ENCODE measurements around the gene POLD4.

The POLD4 gene

DNA sequence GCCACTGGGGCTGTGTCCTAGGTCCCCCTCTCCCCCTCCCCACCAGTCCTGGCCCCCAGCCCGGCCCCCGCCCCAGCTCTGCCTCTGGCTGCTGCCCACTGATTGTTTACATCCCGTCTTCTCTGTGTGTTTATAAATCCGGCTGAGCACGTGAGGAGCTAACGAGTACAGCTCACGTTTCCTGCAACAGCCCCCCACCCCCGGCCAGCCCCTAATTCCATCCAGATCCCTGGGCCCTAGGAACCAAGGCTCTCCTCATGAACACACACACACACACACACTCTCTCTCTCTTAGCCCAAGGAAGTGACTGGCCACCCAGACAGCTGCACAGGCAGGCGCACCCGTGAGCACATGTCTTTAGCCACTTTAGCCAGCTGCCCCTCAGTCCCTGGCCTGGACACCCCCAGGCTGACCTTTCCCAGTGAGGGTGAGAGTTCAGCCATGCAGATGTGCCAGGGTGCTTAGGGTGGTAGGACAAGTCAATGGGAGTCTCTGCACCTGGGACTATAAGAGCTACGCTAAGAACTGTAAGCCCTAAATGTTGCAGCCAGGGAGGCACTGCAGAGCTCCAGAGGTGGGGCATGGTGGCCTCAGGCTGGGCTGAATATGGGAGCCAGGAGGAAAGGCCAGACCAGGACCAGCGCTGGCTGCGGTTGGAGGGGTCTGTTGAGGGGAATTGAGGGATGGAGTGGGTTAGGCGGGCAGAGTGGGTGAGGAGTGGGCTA is 17.2 kb upstream of the POLD4 start:
- no peak for DNase-seq

DNA sequence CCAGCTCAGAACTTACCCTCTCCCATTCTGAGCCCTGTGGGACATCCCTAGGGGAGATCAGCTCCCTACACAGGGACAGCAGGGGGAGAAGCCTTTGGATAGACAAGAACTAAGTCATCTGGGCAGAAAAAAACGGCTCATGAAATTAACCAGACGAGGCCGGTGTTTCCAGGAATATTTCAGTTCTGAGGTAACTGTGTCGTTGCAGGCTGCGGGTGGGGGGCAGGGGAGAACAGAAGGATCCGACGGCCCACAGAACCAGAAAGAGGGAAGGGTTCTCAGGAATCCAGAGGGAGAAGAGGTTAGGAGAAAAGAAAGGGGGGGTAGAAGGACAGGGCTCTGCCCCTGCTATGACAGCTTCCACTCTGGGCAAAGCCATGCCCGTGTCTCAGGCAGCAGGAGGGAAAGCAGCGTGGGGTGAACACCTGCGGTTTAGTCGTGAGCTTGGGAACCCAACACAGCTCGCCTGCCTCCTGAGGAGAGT is 16.5 kb upstream of the POLD4 start:
- DNase-seq, result no peak

DNA sequence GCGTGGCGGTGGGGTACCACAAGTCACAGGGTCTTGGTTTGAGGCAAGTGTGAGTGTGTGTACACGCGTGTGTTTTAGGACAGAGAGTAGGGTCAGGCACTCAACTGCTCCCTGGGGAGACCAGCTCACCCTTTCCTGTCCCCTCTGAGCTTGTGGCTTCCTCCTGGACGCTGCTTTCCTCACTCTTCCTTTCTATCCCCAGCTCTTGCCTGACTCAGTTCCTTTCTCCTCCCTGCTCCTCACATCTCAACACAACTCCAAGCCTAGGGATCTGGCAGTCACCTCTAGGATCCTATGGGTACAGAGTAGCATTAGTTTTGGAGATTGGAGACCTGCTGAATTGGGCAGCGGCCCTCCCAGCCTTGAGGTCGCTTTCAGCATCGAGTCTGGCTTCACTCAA is 15.9 kb upstream of the POLD4 start:
- DNase-seq, result no peak

DNA sequence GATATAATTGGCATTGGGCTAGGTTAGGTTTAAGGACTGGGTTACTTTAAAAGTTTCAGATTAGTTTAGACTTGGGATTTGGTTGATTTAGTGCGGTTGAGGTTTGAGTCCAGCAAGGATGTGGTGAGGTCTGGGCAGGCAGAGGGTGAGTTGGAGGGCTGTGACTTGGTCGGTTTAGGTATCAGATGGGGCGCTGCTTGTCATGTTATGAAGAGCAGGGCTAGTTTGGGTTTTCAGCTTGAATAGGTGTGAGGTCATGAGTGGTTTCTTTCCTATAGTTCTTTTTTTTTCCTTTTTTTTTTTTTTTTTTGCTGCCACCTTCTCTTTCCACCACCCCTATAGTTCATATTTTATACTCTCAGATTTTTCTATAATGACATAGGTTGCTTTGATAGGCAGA is 15.3 kb upstream of the POLD4 start:
- DNase-seq, result no peak

DNA sequence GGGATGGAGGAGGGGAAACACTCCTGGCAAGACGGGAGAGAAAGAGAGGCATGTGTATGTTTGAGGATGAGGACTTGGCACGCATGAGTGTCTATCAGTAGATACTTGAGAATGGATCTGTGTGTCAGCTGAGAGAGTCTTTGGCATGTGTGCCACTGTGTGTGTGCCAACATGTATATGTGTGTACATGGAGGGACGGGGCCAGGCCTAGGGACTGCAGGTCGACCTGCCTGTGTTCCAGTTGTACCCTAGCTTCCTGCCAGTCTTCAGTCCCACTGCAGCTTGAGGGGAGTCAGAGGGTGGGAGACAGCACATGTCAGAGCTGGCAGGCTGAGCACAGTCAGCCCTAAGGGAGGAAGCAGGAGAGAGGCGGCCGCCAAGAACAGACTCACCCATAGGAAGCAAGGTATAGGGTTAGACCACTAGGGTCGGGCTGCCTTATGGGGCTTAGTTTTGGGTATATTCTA is 14.4 kb upstream of the POLD4 start:
- no peak for DNase-seq

DNA sequence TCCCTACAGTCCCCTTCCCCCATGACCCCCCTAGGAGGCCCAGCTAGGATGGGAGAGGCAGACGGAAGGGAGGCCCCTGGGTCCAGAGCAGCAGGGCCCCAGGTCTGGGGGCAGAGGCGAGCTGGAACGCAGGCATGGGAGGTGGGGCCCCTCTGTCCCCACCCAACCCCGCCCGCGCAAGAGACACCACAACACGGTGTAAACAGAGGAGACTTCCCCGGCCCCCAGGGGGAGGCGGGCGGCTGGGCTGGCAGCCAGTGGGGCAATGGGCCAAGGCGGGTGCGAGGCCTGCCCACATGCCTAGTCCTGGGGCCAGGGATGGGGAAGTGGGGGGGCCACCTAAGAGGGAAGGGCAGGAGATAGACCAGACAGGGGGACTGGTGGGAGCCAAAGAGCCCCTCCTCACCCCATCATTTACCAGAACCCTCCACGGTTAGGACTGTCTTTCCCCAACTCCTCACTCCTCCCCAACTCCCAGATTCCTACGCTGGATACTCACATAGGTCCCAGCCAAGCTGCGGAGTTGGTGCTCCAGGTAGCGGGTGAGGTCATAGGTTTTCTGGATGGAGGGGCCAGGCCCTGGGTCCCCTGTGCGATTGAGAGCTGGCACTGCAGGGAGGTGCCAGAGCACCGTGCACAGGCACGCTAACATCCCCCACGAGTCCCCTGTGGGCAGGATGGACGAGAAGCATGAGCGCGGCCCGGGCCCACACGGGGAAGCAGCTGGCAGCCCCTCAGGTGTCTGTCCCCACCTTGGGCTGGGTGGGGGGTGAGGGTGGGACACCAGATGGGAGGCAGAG is 13.8 kb upstream of the POLD4 start:
- no peak for DNase-seq

DNA sequence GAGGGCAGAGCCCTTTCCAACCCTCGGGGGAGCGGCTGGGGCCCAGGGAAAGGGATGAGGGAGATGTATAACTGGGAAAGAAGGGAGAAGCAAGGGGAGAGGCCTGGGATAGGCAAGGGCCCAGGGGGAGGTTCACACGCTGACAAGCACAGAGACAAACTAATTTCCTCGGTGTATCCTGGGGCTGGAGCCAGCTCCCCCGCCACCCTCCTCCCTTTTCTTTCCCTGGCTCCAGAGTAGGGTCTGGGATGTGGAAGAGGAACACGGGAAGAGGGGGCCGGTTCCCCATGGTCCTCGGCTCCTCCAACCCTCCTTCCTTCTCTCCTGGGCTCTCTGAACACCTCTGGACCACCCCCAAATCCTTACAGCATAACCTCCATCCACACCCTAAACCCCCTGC is 13.2 kb upstream of the POLD4 start:
- DNase-seq, result no peak

DNA sequence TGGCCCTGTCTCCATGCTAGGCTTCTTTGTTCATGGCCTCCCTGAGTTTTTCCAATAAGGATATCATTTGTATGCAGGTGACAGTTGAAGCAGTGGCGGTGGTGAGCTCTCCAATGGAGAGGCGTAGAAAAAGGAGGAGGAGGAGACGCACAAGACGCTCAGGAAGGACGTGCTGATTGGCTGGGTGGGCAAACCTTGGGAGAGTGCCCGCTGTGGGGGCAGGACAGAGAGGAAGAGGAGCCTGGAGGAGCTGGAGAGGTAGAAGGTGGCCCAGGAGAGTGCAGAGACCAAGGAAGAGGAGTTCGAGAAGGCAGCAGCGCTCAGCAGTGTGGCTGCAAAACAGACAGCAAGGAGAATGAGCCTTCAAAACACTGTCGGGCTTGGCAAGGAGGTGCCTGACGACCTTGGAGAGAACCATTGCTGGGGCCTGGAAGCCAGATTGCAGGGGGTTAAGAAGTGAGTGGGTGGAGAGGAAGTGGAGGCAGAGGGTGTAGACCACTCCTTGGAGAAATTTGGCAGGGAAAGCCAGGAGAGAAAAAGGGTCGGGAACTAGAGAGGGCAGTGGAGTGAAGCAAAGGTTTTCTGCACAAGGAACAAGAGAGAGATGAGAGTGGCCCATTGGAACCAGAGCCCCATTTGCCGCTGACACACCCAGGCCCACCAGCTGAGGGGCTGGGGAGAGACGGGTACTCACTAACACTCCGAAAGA is 12.5 kb upstream of the POLD4 start:
- DNase-seq, result no peak

DNA sequence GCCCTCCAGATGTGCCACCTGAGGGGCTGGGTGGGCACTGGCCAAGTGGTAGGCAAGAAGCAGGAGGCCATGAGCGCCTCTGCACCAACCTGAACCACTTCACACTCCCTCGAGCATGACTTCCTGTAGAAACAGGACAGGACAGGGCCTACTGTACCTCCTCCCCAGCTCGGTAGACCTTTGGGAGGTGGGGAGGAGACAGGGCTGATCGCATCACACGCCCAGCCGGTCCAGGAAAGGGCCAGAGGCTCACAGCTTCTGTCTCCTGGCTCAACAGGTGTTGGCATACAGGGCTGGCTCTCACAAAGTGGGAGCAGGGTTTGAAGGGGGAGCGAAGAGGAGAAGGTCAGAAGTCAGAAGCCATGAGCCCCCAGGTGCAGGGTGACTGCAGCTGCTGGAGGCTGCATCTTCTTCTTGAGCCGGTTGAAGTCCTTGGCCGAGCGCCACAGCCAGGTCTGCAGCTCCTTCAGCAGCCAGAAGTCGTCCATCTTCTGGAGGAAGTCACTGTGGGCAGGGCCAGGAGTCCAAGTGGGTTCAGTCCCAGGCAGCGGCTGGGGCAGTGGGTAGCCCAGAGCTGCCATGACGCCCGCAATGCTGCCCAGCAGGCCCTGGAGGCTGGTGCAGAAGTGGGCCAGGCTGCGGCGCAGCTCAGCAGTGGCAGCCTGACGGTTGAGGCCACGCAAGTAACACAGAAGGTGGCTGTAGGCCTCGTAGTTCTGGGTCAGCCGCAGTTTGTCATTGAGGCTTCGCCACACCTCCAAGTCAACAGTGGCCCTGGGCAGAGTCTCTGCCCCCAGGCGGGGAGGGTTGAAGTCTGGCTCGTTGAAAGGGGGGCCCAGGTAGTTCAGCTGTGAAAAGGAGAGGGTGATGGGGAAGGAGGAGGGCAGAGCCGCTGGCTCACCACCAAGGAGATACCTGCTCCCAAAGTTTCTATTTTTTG is 11.7 kb upstream of the POLD4 start:
- no peak for DNase-seq

DNA sequence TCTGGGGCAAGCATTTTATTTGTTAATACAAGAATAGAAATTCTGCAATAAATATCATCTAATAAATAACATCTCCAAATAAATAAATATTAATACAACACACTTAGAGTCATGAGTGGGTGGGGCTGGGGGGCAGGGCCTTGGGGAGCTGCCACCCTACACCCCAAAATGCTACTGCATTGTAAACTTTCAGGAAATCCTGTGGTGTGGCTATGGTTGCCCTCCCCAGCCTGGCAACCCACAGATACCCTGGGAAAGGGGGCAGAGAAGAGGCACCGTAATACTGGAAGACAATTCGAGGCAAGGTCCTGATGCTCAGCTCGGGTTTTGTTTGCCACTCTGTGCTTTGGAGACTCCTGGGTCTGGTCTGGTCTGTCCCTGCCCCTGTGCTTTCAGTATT is 10.8 kb upstream of the POLD4 start:
- no peak for DNase-seq

DNA sequence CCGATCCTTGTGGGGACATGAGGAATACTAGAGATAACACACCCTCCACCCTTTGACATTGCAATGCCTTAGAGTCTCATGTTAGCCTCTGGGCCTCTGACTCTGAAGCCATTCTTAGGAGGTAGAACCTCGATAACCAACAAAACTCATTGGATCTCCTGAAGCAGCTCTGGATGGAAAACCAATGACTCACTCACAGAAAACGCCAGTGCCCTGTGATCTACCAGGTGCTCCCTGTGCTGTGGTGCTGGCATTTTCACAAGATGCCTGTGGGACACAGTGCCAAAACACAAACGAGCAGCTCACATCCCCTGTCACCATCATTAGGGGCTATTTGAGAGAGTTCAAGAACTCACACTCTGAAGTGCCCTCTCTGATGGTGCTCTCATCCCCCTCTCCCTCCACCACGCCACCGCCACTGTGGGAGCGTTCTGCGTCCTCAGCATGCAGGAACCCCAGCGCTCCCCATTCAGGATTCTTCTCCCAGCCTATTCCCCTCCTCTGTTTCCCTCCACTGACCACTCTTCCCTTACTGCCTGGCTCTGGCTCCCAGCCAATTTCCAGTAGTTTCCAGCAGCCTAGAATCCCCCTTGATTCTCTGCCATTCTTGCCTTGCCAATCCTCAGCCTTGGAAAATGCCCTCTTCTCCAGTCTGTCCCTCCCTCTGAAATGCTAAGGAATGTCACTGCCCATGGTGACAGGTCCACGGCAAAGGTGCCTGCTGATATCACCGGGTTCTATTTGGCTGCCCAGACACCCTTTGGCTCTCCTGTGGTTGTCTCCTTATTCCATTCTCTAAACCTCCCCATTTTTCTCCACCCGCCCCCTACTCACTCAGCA is 4.7 kb upstream of the POLD4 start:
- no peak for DNase-seq

DNA sequence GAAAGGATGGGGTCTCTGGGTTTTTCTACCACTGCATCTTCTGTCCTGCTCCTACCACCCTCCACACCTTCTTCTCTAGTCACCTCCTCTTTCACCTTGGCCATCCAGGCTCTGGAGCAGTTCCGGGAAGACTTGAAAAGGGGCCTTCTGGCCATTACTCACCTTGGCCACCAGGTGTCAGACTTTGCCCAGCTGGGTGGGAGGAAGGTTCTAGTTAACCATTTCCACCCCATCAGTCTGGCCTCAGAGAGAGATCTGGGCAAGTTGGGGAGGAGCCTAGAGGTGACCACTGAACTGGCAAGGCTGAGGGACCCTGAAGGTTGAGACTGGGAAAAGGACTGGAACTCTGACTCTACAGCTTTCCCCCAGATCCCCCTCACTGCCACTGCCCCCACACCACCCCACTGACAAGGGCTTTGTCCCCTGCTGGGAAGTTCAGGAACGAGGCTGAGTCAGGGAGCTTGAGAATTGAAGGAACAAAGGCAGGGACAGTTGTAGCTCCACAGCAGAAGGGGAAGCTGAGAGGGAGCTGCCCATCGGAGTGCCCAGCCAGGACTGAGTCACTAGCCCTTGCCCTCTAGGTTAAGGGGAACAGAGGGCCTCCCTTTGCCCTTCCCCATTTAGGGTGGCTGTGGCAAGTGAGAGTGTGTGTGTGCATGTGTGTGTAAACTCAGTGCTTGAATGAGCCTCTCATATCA is 3.7 kb upstream of the POLD4 start:
- DNase-seq, result peak; percentile 62

DNA sequence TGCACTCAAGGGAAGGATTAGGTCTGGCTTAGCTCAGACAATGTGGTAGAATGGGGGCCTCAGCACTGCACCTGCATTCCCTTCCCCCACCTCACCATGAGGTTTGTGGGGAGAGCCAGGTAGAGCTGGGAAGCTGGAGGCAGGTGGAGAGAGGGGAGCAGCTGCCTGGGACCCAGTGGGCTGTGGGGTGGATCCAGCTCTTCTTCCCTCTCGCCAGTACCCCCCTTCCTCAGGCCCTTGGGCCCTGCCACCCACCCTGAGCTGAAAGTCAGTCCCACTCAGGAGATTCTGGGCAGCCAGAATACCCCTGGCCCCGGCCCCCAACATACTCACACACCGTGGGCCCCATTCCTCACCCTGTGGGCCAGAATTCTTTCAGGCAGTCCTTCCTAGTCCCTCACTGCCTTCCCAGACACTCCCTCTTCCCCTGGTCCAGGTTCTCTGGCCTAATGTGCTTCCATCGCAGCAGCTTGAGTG is 3.1 kb upstream of the POLD4 start:
- no peak for DNase-seq

DNA sequence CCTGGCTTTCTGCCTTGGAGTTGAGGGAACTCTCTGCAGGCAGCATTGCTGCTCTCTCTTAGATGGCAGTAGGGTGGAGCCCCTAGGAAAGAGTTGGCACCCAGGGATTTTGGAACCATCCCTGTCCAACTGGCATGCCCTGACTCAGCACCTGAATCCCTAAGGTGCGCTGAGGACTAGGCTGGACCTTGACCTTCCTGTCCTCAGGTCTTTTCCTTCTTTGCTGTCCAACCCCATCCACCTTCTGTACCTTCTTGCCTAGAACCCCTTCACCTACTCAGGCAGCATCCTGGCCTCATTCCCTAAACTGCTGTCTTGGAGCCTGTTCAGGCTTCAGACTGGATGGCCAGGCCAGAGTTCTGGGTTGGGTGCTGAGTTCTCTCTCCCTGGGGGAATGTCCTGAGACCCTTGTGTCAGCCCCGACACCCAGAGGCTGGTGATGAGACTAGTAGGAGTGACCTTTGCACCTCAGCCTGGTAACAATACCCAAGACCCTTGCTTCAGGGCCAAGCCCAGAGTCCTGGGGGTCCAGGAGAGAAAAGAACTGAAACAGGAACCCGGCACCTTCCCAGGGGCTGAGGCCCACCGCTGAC is 2.5 kb upstream of the POLD4 start:
- DNase-seq, result no peak

DNA sequence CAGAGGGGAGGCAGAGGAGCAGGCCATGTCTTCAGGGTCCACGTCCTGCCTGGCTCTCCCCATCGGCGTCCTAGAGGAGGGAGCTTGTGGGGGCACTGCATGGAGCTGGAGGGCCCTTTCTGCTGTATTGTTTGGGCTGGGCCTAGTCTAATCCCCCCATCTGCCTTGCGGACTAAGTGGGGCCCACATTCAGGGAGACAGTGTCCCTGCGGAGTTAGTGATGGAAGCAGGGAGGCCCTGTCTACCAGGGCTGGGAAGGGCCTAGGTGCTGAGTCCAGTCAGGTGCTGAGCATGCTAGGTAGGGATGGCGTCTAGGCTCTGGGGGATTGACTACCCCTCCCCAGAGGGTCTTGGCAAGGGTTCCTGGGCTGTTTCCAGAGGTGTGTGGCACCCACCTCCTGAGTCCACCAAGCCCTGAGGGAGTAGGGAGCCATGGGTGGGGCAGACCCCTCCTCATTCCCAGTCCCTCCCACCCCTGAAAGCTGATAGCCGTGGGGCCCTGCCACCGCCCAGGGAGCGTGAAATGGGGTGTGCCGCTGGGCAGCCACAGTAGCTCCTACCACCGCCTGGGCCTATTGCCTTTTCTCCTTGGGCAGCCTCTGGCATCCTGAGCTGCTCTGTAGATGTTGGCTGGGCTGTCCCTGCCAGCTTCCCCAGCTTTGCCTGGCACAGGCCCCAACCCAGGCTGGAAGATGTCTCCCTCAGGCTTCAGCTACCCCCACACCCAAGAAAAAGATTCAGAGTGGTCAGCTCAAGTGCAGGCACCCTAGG is 1.9 kb upstream of the POLD4 start:
- no peak for DNase-seq

DNA sequence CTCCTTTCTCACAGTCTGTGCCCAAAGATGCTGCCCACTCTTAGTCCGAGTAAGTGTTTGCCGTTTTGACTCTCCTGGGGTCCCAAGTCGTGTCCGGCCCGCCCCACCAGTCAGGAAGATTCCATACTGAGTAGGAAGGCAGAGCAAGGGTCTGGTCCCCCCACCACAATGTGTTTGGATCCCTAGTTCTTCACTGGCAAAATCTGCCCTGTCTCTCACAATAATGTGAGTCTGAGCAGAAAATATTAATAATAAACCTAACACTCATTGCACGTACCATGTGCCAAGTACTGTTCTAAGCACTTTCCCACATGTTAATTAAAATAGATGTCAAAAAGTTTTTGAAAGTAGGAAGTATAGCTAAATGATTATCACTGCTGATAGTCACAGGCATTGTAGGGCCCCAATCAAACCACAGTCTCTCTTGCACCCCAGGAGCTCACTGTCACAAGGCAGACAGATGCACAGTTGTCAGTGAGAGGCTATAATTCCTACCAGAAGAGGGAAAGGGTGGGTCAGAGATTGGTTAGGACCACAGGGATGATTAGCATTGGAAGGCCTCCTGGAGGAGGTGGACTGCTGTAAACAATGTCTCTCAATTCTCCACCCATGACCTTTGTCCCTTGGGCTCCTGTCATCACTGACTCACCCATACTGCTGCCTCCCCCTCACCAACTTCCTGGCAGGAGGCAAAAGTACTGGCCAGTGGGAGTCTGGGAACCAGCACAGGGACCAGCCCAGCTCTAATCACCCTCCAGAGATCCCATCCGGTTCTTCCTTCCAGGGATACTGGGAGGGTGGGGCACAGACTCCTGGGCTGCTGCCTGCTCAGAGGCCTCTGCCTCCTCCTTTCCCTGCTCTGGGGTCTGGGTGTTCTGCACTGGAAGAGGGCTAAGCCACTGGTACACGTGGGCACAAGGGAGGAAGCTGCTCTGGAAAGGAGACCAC is 1.0 kb upstream of the POLD4 start:
- no peak for DNase-seq

DNA sequence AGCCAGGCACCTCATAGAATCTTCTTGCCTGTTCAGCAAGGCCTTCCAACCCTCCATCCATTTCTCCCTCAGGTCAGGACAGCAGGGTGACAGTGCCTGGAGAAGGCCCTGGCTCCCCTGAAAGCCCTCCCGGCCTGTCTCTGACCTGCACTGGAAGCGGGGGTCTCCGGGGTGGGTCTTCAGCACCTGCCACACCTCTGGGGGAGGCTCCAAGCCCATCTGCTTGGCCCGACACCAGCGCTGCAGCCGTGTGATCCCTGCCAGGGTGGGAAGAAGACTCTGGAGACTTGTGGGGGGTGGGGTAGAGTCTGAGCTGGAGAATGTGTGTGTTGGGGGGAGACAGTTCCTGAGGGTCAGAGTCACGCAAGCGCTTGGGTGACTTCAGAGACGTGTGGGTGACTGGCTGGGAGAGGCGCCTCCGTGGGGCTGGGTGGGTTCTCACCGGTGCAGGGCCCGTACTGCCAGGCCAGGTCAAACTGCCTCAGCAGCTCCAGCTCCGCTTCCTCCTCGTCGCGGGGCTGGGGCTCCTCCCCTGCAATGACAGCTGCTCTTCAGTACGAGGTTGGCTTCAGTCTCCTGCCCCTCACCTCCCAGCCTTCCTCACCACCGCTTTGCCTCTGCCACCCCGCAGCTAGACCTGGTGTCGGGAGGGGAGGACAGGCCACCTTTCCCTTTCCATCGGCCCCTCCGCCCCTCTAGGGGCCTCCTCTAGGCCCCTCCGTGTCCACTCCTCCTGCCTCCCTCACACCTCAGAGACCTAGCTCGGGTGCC is 615 bp downstream of the POLD4 start:
- no peak for DNase-seq

Measured in activated CD4-positive, alpha-beta T cell treated with anti-CD3 and anti-CD28 coated beads, Interleukin-2, amount 50 U/mL, for 1 hour (primary cell).